ENCODE data around the gene RIPOR1.
"Not testable (repeated sequence)": the region's sequence is repeated elsewhere in the genome, so short reads cannot be mapped to it uniquely, and the experiment has no call there.

The RIPOR1 gene, protein sequence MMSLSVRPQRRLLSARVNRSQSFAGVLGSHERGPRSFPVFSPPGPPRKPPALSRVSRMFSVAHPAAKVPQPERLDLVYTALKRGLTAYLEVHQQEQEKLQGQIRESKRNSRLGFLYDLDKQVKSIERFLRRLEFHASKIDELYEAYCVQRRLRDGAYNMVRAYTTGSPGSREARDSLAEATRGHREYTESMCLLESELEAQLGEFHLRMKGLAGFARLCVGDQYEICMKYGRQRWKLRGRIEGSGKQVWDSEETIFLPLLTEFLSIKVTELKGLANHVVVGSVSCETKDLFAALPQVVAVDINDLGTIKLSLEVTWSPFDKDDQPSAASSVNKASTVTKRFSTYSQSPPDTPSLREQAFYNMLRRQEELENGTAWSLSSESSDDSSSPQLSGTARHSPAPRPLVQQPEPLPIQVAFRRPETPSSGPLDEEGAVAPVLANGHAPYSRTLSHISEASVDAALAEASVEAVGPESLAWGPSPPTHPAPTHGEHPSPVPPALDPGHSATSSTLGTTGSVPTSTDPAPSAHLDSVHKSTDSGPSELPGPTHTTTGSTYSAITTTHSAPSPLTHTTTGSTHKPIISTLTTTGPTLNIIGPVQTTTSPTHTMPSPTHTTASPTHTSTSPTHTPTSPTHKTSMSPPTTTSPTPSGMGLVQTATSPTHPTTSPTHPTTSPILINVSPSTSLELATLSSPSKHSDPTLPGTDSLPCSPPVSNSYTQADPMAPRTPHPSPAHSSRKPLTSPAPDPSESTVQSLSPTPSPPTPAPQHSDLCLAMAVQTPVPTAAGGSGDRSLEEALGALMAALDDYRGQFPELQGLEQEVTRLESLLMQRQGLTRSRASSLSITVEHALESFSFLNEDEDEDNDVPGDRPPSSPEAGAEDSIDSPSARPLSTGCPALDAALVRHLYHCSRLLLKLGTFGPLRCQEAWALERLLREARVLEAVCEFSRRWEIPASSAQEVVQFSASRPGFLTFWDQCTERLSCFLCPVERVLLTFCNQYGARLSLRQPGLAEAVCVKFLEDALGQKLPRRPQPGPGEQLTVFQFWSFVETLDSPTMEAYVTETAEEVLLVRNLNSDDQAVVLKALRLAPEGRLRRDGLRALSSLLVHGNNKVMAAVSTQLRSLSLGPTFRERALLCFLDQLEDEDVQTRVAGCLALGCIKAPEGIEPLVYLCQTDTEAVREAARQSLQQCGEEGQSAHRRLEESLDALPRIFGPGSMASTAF

DNA sequence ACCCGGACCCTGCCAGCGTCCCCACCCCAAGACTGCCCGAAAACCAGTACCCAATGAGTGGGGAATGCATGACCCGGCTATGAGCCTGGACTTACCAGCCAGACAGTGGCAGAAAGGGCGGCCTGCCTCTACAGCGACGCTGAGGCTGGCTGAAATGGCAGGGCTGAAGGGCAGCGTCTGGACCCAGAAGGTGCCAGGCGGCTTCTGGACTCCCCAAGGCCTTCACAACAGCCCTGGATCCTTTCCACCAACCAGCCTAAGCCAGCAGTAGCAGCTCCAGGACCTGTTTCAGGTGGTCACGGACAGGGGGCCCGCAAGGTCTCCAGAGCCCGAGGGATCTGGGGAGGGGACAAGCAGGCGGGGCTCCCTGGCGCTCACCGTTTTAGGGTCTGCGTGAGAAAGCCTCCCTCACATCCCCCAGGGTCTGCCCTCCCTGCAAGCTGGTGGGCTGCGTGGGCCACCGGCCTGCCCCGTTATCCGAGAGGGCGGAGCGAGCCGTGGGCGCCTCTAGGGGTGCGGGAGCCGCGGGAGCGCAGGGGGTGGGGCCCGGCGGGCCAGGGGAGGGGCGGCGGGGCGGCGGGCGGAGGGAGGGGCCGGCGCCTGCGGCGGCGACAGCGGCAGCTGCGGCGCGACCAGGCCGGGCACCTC, at the start of gene RIPOR1:
Gene RIPOR1, plus strand, starts transcription at position 608 of the 648 bp plus-strand sequence. CDS start 9,618 bp downstream, outside the sequence.
- peak; percentile 72 for DNase-seq (ENCODE audit: low spot score)

DNA sequence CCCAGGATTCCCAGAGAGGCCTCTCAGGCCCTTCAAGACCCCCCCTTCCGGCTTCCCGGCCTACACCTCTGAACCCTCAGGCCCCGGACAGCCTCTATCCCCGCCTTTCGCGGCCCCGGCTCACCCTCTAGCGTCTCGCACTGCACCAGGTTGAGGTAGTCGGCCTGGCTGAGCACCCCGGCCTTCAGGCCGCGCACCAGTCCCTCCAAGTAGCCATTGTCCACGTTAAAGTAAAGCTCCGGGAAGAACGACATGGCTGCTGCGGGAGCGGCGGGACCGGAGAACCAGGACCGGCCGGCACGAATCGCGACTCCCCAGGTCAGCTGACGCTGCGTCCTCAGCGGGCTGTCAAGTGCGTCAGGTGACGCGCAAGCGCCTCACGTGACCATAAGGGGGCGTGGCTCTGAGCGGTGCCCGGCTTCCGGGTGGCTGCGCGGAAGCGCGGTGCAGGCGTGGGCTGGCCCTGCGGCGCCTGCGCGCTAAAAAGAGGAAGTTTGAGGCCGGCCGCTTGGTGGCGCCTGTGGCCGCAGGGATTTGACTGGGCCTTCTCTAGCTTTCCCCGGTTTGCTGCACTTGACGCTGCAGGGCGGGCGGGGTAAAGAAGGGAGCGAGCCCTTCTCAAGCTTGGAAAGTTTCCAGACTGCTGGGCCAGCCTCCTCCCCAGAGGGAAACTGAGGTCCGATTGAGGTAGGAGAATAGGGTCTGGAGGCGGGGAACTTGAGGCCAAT, 47.6 kb upstream of the RIPOR1 start, which contains the start of gene ATP6V0D1:
Gene ATP6V0D1, minus strand, starts transcription at position 325 of the 728 bp plus-strand sequence. Its CDS starts 71 bp downstream, at position 254.
- peak; percentile 98 for DNase-seq (ENCODE audit: low spot score)

DNA sequence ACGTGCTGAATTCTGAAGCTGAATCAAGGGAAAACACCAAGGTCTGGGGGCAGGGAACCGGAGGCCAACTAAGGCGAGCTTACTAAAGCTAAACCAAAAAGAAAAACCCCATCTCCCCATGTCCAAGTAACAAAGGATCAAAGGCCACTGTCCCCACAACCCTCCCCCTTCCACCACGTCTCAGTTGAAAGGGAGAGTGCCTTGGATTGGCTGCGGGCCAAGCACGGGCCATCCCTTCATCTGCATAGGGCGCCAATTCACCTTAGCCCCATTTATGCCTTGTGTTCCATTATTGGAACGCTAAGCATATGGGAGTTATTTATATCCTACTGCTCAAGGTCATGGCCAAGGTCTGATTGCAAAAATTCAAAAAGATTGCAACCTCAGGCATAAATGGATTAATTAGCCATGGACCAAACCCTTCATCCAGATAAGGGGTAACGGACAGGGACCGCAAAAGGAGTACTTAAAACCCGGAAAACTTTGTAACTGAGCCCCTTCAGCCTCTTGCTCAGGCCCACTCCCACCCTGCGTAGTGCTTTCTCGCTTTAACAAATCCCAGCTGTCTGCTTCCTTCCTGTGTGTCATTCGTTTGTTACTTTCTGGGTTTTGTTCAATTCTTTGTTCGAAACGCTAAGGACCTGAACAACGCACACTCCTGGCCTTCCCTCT, 46.9 kb upstream of the RIPOR1 start:
- no peak for DNase-seq (ENCODE audit: low spot score)

DNA sequence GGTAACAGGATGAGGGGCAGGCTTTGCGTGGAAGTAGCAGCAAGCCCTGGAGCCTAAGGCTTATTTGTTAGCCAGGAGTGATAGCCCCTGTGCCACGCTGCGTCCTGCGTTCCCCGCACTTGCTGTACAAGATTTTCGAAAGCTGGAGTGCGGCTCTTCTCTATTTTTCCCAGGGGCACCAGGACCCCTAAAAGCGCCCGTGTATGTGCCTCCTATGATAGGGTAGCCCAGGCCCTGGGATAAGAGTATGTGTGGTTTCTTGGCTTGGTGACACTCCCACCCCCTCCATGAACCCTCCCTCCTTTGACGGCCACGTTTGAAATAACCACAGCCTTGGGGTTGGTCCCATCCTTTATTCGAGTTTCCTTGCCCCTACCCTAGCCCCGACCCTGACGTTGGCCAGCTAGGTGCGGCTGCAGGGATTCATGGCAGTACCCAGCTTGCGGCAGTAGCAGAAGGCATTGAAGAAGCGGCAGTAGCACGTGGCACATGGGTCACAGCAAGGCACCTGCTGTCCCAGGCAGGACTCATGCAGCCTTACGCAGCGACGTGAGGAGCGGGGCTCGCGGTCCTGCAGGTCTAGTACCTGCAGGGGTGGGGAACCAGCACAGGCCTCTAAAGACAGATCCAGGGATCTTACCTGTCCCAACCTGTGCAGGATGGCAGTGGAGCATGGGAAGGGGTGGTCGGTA, 46.2 kb upstream of the RIPOR1 start:
- DNase-seq (ENCODE audit: low spot score) = no peak

DNA sequence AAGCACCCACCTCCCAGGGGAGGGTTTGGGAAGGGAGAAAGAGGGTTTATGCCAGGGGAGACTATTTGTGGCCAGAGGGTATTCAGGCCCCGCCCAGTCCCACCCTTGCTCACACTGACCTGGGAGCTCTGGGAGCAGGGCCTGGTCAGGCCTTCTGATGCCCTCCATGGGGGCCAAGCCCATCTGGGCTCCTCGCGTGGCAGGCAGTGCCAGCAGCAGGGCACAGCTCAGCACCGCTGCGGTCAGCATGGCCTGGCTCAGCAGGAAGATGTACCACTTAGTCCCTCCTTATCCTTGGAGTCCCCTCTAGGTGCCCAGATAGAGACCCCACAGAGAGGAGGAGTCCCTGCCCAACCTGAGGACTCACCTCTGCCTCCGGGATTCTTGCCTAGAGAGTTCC, 45.5 kb upstream of the RIPOR1 start, which contains the start of gene AGRP:
Gene AGRP, minus strand, starts transcription at position 398 of the 400 bp plus-strand sequence. Its CDS starts 149 bp downstream, at position 249.
- DNase-seq (ENCODE audit: low spot score) = no peak

DNA sequence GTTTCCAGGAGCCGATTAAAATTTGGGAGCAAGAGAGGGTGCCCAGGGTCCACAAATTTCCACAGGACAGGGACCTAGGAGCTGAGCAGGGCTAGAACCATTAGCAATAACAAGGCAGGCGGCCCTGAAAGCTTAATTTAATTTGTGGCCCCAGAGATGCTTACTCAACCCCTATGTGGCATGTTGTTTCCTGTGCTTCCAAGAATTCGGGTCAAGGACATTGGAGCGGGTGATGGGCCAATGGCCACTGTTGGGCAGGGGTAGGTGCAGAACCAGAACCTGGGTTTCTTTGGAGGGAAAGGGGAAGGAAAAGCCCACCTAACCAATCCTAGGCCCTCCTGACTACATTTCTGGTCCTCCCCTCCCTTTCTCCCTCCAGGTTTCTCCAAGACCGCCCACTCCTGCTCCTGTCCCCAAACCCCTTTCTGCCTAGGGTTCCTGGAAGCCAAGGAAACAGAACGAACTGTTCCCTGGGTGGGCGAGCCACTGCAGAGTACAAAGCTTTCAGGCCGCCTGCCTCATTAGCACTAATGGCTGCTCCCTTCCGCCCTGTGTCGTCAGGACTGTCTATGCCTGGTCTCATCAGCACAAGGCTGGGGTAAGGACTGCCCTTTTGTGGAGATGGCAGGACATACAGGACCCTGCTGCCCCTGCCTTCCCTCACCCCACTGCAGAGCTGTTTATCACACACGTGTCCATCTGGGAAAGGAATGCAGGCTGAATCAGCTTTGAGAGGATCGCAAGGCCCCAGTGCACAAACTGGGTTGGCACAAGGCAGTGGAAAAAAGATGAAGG, 44.7 kb upstream of the RIPOR1 start:
- DNase-seq (ENCODE audit: low spot score) = no peak

DNA sequence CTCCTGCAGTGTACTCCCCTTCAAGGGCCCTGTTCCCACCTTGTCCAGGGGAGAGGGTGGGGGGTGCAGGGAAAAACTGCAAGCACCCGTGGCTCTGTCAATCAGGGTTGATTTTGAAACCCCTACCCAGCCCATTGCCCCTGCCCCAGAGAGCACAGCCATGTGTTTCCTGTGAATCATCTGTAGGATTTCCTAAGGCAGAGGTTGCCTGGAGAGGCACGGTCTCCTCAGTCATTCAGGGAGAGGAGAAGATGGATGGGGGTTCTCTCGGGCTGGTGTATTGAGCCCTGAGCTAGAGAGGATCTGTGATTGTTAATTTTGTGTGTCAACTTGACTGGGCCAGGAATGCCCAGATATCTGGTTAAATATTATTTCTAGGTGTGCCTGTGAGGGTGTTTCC, 41.8 kb upstream of the RIPOR1 start:
- DNase-seq (ENCODE audit: low spot score) = no peak

DNA sequence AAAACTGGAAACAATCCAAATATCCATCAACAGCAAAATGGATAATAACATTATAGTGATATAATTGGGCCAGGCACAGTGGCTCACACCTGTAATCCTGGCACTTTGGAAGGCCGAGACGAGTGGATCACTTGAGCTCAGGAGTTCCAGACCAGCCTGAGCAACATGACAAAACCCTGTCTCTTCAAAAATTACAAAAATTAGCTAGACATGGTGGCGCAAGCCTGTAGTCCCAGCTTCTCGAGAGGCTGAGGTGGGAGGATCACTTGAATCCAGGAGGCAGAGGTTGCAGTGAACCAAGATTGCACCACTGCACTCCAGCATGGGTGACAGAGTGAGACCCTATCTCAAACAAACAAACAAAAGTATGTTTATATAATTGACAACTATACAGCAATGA, 41.1 kb upstream of the RIPOR1 start:
- not testable (repeated sequence) for DNase-seq (ENCODE audit: low spot score)

DNA sequence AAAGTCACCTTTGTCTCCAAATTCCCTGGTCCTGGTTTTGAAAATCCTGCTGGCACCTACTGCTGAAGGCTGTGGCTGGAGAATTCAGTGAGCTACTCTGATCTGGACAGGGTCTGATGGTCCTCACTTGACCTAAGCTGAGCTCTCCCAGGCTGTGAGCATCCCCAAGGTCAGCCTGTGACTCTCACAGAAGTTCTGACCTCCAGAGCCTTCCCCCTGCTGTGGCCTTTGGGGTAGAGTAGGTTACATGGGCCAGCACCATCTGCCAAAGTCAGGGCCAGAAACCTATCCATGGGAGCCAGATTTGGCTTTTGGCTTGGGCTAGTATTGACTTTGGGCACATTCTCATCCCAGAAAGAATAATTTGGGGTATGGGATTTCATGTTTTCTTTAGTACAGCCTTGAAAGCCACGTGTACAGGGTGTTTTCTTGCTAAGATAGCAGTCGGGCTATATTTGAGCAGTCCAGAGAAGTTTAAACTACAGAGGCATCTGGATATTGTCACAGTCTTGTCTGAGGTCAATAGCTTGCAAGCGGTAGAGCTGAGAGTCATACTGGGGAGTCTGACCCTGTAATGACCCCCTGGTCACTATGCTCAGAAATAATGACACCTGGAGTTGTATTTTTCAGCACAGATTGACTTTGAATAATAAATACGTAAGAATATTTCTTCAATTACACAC, 39.1 kb upstream of the RIPOR1 start:
- DNase-seq (ENCODE audit: low spot score) = no peak

DNA sequence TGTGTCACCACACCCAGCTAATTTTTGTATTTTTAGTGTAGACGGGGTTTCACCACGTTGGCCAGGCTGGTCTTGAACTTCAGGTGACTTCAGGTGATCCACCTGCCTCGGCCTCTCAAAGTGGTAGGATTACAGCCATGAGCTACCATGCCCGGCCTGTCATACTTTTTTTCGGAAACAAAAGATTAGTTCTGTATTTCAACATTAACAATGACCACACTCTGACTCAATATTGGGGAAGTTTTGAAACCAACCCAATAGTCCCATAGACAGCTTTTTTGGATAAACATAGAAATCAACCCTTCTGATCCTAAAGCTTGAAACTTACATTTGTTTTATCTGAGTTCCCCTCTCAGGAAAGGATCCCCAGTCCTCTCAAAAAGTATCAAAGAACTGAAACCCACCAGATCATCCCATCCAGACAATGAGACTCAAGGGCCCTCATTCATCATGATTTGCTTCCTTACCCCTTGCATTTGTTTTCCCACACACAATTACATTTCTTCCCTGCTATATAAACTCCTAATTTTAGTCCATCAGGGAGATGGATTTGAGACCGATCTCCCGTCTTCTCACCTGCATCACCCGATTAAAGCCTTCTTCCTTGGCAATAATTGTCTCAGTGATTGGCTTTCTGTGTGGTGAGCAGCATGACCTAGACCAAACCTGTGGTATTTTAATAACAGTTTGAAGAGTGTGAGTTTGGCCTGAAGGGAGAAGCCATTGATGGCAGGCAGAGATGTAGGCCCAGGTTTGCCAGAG, 38.1 kb upstream of the RIPOR1 start:
- DNase-seq (ENCODE audit: low spot score) = no peak

DNA sequence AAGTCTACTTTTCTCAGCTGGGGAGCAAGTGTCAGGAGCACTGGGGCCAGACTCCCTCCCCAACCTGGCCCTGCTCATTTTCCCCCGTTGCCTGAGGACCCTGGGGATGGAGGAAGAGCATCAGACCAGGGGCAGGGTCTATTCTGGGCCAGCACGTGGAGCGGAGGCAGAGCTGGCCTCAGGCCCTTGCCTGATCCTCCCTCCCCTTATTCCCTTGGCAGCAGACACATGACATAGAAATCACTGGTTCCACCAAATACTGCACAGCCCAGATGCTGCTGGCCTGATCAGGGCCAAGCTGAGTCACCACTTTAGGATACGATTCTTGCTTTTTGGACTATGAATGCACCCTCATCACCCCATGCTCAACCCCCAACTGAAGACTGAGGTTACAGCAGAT, 29.5 kb upstream of the RIPOR1 start:
- no peak for DNase-seq (ENCODE audit: low spot score)

DNA sequence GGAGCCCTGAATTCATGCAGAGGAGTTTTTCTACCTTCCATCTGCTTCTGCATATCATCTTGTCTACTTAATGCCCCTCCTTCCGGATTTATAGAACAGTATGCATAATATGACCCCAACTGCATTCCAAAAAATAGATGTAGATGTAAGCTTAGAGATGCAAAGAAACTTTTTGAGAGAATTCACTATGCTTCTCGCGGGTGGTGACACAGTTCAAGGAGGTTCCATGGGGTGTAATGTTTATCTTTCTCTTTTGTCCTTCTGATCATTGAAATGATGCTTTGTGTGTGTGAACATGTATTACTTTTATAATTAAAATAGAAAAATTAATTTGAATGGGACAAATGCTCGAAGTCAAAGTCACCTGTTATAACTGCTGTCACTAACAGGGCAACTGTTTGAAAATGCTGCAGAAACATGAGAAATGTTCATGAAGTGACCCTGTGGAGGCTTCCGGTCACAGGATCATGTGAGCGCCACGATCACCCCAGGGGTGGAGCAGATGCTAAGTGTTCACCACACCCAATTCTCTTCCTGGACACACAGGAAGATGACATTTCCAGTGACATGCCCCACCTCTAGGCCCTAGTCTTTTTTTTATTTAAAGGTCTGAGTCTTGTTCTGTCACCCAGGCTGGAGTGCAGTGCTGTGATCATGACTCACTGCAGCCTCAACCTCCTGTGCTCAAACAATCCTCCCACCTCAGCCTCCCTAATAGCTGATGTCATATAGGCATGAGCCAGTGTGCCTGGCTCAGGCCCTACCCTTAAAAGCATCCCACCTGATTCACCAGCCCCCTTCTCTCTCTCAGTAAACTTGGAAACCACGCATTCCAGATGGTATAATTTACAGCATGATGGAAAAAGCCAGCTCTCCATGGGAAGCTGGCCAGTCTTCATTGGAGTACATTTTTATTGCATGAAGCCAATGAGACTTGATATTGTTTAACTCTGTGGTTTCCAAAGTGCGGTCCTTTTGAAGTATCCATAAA, 24.3 kb upstream of the RIPOR1 start:
- no peak for DNase-seq (ENCODE audit: low spot score)

DNA sequence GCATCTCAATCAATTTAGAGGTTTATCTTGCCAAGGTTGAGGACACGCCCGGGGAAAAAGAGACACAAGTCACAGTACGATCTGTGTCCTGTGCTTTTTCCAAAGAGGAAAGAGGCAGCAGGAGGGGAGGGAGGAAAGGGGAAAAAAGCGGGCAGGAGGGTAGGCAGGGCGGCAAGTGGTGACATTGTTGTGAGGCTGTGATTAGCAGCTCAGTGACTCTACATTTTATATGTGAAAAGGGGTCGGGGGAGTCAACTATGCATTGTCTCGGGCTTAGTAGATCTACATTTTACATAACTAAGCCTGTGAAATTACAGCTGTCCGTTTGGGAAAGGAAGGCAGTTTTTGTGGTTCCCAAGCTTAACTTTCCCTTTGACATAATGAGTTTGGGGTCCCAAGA, 22.2 kb upstream of the RIPOR1 start:
- no peak for DNase-seq (ENCODE audit: low spot score)

DNA sequence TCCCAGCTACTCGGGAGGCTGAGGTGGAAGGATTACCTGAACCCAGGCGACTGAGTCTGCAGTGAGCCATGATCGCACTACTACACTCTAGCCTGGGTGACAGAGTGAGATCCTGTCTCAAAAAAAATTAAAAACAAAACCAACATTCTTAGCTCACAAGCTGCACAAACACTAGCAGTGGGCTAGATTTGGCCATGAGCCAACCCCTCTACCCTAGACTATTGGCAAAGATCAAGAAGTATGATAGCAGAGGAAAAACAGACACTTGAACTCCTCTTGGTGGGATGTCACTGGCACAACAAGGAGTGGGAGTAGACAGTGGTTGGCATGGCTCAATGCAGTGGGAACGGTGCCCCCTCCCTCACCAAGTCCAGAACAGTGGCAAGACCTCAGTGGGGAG, 19.6 kb upstream of the RIPOR1 start:
- no peak for DNase-seq (ENCODE audit: low spot score)

DNA sequence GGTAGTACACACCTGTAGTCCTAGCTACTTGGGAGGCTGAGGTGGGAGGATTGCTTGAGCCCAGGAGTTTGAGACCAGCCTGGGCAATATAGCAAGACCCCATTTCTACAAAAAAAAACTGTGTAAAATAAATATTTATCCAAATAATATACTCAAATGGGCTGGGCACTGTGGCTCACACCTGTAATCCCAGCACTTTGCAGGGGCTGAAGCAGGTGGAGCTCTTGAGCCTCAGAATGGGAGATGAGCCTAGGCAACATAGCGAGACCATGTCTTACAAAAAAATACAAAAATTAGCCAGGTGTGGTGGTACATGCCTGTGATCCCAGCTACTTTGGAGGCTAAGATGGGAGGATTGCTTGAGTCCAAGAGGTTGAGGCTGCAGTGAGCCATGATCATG, 14.7 kb upstream of the RIPOR1 start:
- DNase-seq (ENCODE audit: low spot score) = not testable (repeated sequence)

DNA sequence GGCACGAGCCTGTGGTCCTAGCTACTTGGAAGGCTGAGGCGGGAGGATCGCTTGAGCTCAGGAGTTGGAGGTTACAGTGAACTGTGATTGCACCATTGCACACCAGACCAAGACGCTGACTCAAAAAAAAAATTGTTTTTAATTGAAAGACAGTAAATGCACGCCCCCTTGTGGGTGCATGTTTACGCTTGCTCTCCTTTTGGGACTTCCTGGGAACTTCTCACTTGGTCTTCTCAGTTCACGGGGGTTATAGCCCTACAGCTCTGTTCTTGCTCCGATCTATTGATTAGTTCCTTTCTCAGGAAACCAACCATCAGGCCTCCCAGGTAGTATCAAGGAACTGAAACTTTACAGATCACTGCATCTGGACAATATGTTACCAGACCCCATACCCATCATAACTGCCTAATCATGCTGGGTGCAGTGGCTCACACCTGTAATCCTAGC, 14.2 kb upstream of the RIPOR1 start:
- peak; percentile 75 for DNase-seq (ENCODE audit: low spot score)

All from germinal center (tissue), 1 donor.